ENCODE measurements around the gene HSPD1.

GRCh38 chr2:197513915-197514314 lies 14.3 kb upstream of the HSPD1 start:
- TF ChIP-seq CTCF (conservative IDR thresholded peaks at IDR 0.05 in 1 of 2, IDR thresholded peaks at IDR 0.05 in 1 of 2; ENCODE audit: extremely low read depth in 1 of 2, insufficient read depth in 1 of 2, low read depth in 1 of 2, low read length in 2 of 2) (no peak), EZH2 (IDR thresholded peaks at IDR 0.05; ENCODE audit: borderline replicate concordance, low read length) (no peak)
